RWPE2 (cell line): ENCODE data around the gene EHD4.

ENCODE experiments used
- ATAC-seq: fragments of 200-7000 bp; cut with Tn5 transposase; 3 replicates; pipeline ENCODE4 v1.9.1; 2021; ENCODE audit warnings: low read depth
- DNase-seq: peaks from one replicate; pipeline ENCODE4 v3.0.0-alpha.2; 2020; ENCODE audit warnings: low spot score
- H3K27ac ChIP-seq: fragments of 450-650 bp; 2 replicates; pipeline ENCODE4 v1.5.1; 2017; ENCODE audit warnings: mild to moderate bottlenecking; ENCODE audit not compliant: poor library complexity, severe bottlenecking
- H3K27me3 ChIP-seq: fragments of 250-450 bp; sonication (Bioruptor Pico); 2 replicates; pipeline ENCODE4 v1.5.1; 2021; ENCODE audit warnings: mild to moderate bottlenecking, moderate library complexity; ENCODE audit not compliant: insufficient read depth, poor library complexity, severe bottlenecking
- H3K36me3 ChIP-seq: fragments of 250-450 bp; sonication (Bioruptor Pico); 2 replicates; pipeline ENCODE4 v1.5.1; 2020; ENCODE audit warnings: low read depth, mild to moderate bottlenecking, moderate library complexity
- H3K4me1 ChIP-seq: fragments of 250-450 bp; sonication (Bioruptor Pico); 2 replicates; pipeline ENCODE4 v1.5.1; 2021; ENCODE audit warnings: mild to moderate bottlenecking, moderate library complexity; ENCODE audit not compliant: insufficient read depth, poor library complexity, severe bottlenecking
- H3K4me3 ChIP-seq: fragments of 250-450 bp; sonication (Bioruptor Pico); 2 replicates; pipeline ENCODE4 v1.5.1; 2021; ENCODE audit warnings: mild to moderate bottlenecking, moderate library complexity; ENCODE audit not compliant: severe bottlenecking
- H3K9me3 ChIP-seq: fragments of 250-450 bp; sonication (Bioruptor Pico); 2 replicates; pipeline ENCODE4 v1.5.1; 2021; ENCODE audit warnings: mild to moderate bottlenecking, moderate library complexity; ENCODE audit not compliant: severe bottlenecking
- TF ChIP-seq, protein P1 (sequence below): fragments of 450-650 bp; IDR thresholded peaks from one replicate; pipeline ENCODE4 v1.5.1; 2017; ENCODE audit warnings: mild to moderate bottlenecking, moderate library complexity; ENCODE audit not compliant: poor library complexity, severe bottlenecking

Gene EHD4

DNA sequence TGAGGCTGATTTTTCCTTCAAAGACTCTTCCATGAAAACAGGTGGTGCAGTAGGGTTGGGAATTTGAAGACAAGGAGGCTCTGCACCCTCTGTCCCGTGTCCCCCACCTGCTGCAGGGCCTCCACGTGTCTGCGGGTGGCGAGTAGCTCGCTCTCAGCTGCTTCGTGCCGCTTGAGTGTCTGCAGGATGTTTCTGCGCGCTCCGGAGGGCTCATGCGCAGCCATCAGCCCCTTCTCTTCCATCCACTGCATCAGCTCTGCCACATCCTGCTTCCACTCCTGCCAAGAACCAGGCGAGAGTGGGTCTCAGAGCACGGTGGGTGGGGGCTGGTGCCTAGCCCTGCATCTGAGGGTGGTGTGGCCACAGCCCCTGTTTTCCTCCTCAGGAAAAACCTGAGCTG, 96.3 kb downstream of the EHD4 start:
- ATAC-seq = no peak
- no peak overlapping the region for H3K4me3 ChIP-seq
- no peak for DNase-seq
- H3K4me1 ChIP-seq = peaks cover 2% of the 10 kb centered on the region
- H3K36me3 ChIP-seq = no peaks in the 10 kb centered on the region
- H3K9me3 ChIP-seq = no peaks in the 10 kb centered on the region
- no peaks in the 10 kb centered on the region for H3K27me3 ChIP-seq
- TF ChIP-seq, protein P1, sequence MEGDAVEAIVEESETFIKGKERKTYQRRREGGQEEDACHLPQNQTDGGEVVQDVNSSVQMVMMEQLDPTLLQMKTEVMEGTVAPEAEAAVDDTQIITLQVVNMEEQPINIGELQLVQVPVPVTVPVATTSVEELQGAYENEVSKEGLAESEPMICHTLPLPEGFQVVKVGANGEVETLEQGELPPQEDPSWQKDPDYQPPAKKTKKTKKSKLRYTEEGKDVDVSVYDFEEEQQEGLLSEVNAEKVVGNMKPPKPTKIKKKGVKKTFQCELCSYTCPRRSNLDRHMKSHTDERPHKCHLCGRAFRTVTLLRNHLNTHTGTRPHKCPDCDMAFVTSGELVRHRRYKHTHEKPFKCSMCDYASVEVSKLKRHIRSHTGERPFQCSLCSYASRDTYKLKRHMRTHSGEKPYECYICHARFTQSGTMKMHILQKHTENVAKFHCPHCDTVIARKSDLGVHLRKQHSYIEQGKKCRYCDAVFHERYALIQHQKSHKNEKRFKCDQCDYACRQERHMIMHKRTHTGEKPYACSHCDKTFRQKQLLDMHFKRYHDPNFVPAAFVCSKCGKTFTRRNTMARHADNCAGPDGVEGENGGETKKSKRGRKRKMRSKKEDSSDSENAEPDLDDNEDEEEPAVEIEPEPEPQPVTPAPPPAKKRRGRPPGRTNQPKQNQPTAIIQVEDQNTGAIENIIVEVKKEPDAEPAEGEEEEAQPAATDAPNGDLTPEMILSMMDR = no peak
- H3K27ac ChIP-seq = no peak overlapping the region

DNA sequence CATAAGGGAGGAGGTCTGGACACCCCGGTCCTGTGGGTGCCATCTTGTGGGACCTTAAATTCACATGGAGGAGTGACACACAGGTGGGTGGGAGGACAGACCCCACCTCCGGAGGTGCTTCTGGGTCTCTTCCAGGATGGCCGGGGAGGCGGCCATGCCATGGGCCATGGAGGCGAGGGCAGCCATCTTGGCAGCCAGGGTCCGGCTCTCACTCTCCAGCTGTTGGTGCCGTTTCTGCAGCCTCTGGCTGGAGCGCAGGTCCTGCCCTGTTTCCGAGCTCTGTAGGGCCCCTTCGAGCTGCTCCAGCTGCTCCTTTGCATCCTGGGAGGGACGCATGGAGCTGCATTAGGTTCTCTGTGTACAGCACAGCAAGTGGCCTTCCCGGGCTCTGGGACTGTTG, 97.6 kb downstream of the EHD4 start:
- DNase-seq (no peak), ATAC-seq (no peak)
- Histone ChIP-seq H3K27ac (no peak overlapping the region), H3K36me3 (no peaks in the 10 kb centered on the region), H3K27me3 (no peaks in the 10 kb centered on the region), H3K4me1 (peaks cover 5% of the 10 kb centered on the region), H3K9me3 (no peaks in the 10 kb centered on the region), H3K4me3 (no peak overlapping the region)
- TF ChIP-seq, protein P1 = no peak

DNA sequence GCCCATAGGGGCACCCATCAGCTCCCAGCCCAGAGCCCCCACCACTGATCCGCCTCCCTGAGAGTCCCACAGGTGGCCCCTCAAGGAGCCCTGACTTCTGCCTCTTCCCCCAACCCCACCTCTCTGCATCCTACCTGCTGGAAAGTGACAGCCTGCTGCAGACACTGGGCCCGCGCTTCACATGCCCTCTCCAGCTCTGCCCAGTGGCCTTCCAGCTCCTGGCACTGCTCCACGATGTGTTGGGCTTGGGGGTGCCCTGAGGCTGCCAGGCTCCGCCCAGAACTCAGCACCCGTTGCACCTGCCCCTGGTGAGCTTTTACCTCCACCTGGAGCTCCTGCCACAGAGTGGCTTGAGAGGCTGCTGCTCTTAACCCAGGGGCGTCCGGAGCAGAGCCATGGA, 98.6 kb downstream of the EHD4 start:
- no peak for DNase-seq
- no peak overlapping the region for H3K27ac ChIP-seq
- no peak overlapping the region for H3K4me3 ChIP-seq
- no peaks in the 10 kb centered on the region for H3K9me3 ChIP-seq
- no peaks in the 10 kb centered on the region for H3K36me3 ChIP-seq
- H3K4me1 ChIP-seq = peaks cover 5% of the 10 kb centered on the region
- no peaks in the 10 kb centered on the region for H3K27me3 ChIP-seq
- no peak for ATAC-seq
- TF ChIP-seq, protein P1 = no peak

DNA sequence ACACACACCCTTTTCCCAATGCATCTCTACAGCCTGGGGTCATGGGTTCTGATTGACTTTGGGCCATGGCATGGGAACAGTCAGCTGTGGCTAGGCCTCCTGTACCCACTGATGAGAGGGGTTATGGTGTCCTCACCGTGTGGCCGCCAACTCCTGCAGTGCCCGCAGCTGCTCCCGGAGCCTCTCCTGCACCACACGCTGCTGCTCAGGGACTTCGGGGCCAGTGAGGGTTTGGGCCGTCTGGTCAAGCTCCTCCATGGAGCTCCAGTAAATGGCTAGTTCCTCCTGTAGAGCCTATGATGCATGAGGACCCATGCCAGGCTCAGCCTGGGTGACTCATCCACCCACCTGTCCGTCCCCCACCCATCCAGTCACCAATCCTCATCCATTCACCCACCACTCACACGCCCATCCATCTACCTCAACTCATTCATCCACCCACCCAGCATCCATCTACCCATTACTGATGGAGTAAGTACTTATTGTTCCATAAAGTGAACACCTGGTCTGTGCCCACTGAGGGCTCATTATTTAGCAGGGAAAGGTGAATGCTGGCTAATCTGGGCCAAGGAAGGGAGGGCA, 100.1 kb downstream of the EHD4 start:
- TF ChIP-seq, protein P1 = no peak
- Histone ChIP-seq H3K36me3 (no peaks in the 10 kb centered on the region), H3K27me3 (no peaks in the 10 kb centered on the region), H3K9me3 (no peaks in the 10 kb centered on the region), H3K4me1 (peaks cover 5% of the 10 kb centered on the region), H3K27ac (no peak overlapping the region), H3K4me3 (no peak overlapping the region)
- DNase-seq = no peak
- no peak for ATAC-seq

DNA sequence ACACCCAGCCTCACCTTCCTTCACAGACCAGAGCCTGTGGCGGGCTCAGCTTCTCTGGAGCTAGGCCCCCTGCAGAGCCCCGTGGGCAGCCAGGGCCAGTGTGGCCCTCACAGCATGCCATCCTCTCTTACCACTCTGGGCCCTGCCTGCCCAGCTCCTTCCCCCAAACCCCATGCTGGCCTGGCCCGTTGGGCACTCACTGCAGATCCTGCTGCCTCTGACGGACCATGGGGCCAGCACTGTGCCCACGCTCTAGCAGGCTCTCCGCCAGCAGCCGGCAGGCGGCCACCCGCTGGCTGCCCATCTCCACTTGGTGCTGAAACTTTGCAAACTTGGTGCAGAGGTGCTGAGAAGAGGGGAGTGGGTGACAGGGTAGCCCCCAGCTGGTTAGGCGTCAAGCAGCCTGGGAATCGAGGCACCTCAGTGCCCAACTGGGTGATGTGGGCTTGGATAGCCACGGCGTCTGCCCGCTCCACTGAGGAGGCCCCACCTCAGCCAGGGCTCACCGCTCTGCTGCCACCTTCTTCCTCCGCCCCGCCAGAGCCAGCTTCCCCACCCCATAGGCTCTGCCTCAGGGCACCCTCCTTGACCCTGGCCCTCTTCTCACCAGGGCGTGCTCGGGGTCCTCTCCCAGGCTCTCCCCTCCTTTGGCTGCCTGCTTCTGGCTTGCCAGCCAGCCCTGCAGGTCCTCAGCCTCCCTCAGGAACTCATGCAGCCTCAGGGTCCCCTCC, 101.0 kb downstream of the EHD4 start:
- no peaks in the 10 kb centered on the region for H3K36me3 ChIP-seq
- no peak overlapping the region for H3K4me3 ChIP-seq
- H3K27ac ChIP-seq = peak overlapping the region; percentile 49
- no peak for DNase-seq
- H3K9me3 ChIP-seq = no peaks in the 10 kb centered on the region
- no peak for ATAC-seq
- TF ChIP-seq, protein P1 = no peak
- H3K27me3 ChIP-seq = no peaks in the 10 kb centered on the region
- peaks cover 5% of the 10 kb centered on the region for H3K4me1 ChIP-seq
